OCI-LY3 (cell line): ENCODE data around the gene RHNO1.

Experiments
- CTCF ChIP-seq: fragments of 200-600, 300-600 bp; sonication (generic); IDR thresholded peaks from 2 replicates; pipeline ENCODE4 v1.5.1; 2014; ENCODE audit warnings: antibody characterized with exemption, low read length, low read depth
- EZH2phosphoT487 ChIP-seq: fragments of 200-600 bp; shearing (Covaris generic); IDR thresholded peaks from 2 replicates; pipeline ENCODE4 v1.6.1; 2018; ENCODE audit warnings: antibody characterized with exemption, mixed run types, low read depth

- TF ChIP-seq CTCF (no peak), EZH2phosphoT487 (no peak)
Observed at GRCh38 chr12:2930865-2931264, 53.8 kb downstream of the RHNO1 start.
